Heart right ventricle (tissue), 16 donors: ENCODE data around the gene NPTXR. TPM values are rescaled to one million over a fixed set of nuclear protein-coding genes. Genes with fewer than 3 reads are reported as not detected.

Experiments used
- ATAC-seq, 8 donors: fragments of 200-7000 bp; cut with Tn5 transposase; one replicate each; pipeline ENCODE4 v1.9.1; 2020; ENCODE audit warnings: mild to moderate bottlenecking in 8 of 8, moderate library complexity in 8 of 8, moderate number of reproducible peaks in 1 of 8
- DNase-seq, 2 donors: peaks; one replicate each; pipeline ENCODE4 v3.0.0-alpha.2; 2020
- H3K27ac ChIP-seq, 10 donors: fragments of 200-600 bp; sonication (generic) in 2 of 10; one replicate each; pipeline versions ENCODE4 v1.5.0 to v1.8.0; 2020 to 2022; ENCODE audit warnings: mild to moderate bottlenecking in 3 of 10
- H3K27me3 ChIP-seq, 7 donors: fragments of 200-600 bp; one replicate each; pipeline ENCODE4 v1.8.0; 2021 to 2022; ENCODE audit warnings: mild to moderate bottlenecking in 2 of 7
- H3K36me3 ChIP-seq, 9 donors: fragments of 200-600 bp; sonication (generic) in 1 of 9; one replicate each; pipeline versions ENCODE4 v1.5.0 to v1.8.0; 2020 to 2022; ENCODE audit warnings: mild to moderate bottlenecking in 2 of 9
- H3K4me1 ChIP-seq, 9 donors: fragments of 200-600 bp; sonication (generic) in 1 of 9; one replicate each; pipeline versions ENCODE4 v1.5.0 to v1.8.0; 2020 to 2022; ENCODE audit warnings: mild to moderate bottlenecking in 4 of 9
- H3K4me3 ChIP-seq, 10 donors: fragments of 200-600 bp; sonication (generic) in 2 of 10; one replicate each; pipeline versions ENCODE4 v1.5.0 to v1.8.0; 2020 to 2022; ENCODE audit warnings: mild to moderate bottlenecking in 7 of 10, moderate library complexity in 2 of 10
- H3K9me3 ChIP-seq, 11 donors: fragments of 200-600 bp in 10 of 11; sonication (generic) in 2 of 11; one replicate each; pipeline versions ENCODE4 v1.5.0 to v1.8.0; 2013 to 2022; ENCODE audit warnings: mild to moderate bottlenecking in 2 of 11, control low read depth in 1 of 11, moderate library complexity in 1 of 11
- WGBS, 2 donors: extraction: QIAGEN DNeasy Blood & Tissue Kit; methylation state at CpG; one replicate each; pipeline ENCODE4 v1.1.7; 2013; ENCODE audit warnings: inconsistent platforms in 1 of 2; 5-methylcytosine and 5-hydroxymethylcytosine counted together
- intact Hi-C, 10 donors: fragments of 100-400 bp; cut with DNase I; formaldehyde crosslinking; loops; one replicate each; pipeline versions ENCODE4 v1.11.1 to v1.14.2; 2022
- polyA plus RNA-seq, 2 donors: library from polyadenylated mRNA; stranded (reverse); fragments of 200-250 nt; gene quantifications; one replicate each; pipeline ENCODE4 v1.2.3, GENCODE V29; 2013
- total RNA-seq, 10 donors: library from RNA; stranded (reverse); fragmentation: NEBNext Ultra II Directional in 3 of 10; extraction: Animal tissue kit (Norgen Biotek cat#: 25700) in 3 of 10; gene quantifications; one replicate each; pipeline versions ENCODE4 v1.2.1 to v1.2.4, GENCODE V29; 2021 to 2023
- TF ChIP-seq, protein P1 (sequence below), 9 donors: fragments of 200-600 bp; sonication (generic) in 2 of 9; IDR thresholded peaks; one replicate each; pipeline versions ENCODE4 v1.5.0 to v1.8.0; 2021 to 2022; ENCODE audit warnings: antibody characterized with exemption in 9 of 9, mild to moderate bottlenecking in 5 of 9, moderate library complexity in 1 of 9
- donor health status: Arrhythmogenic right ventricular cardiomyopathy.
- donor health status: ischemic (EF 13 %, LVEDD 7.1; RV severe dilation, severe dysfunction).
- donor health status: healthy with polysubstance abuse.
- donor health status: DM: no; HTN: yes; CAD: no.
- donor health status: DM: no; HTN: no; CAD: no.
- donor health status: ischemic (EF 25% LVEDD 6.9; RV normal size, moderate dysfunction).
- donor health status: ischemic (EF 25% LVEDD 5.7; RV mildly dilated, moderate dysfunction).
- donor health status: healthy.
- donor health status: DM: yes; HTN: yes; CAD: no.
- donor health status: Ischemic cardiomyopathy.
- donor health status: ischemic (EF 35%, LVEDD 5.7; RV mildly dilated, moderate dysfunction).
- donor health status: nonischemic (EF 11% LVEDD 7.7; RV severe dilation, severe dysfunction).
- donor health status: DM: yes; HTN: yes; CAD: no.
- donor health status: PGD.
- donor health status: ischemic (EF 29% LVEDD 5.4; RV normal size, mild dysfunction).
- donor health status: nonischemic (EF 23%, LVEDD 6.1; RV moderate dilation, normal function).

NPTXR gene
- total and polyA plus RNA-seq, 12 donors = 8.6 to 32.9 (median 21.4) TPM

DNA sequence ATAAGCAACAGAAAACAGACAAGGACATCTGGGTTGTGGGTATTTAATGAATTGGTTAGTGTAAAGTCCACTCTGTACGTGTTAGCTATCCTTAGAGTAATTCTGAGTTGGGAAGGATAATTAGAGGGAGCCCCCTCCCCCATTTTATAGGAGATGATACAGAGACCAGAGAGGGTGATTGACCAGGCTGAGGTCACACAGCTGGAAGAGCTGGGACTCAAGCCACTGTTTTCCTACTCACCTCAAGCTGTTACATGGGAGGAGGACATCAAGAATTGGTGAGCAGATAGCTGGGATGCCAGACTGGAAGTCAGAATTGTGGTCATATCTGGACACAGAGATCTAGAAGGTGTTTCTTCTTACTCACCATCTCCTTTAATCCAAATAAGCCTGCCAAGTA is 8.7 kb upstream of the NPTXR start:
- TF ChIP-seq, protein P1, sequence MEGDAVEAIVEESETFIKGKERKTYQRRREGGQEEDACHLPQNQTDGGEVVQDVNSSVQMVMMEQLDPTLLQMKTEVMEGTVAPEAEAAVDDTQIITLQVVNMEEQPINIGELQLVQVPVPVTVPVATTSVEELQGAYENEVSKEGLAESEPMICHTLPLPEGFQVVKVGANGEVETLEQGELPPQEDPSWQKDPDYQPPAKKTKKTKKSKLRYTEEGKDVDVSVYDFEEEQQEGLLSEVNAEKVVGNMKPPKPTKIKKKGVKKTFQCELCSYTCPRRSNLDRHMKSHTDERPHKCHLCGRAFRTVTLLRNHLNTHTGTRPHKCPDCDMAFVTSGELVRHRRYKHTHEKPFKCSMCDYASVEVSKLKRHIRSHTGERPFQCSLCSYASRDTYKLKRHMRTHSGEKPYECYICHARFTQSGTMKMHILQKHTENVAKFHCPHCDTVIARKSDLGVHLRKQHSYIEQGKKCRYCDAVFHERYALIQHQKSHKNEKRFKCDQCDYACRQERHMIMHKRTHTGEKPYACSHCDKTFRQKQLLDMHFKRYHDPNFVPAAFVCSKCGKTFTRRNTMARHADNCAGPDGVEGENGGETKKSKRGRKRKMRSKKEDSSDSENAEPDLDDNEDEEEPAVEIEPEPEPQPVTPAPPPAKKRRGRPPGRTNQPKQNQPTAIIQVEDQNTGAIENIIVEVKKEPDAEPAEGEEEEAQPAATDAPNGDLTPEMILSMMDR (IDR thresholded peaks at IDR 0.05) = no peak
- ATAC-seq (no peak), DNase-seq (no peak)
- Histone ChIP-seq H3K4me1 (no peaks in the 10 kb centered on the region), H3K9me3 (no peaks in the 10 kb centered on the region), H3K27me3 (peaks cover 0 to 7% (median 4%) of the 10 kb centered on the region in 7 donors), H3K27ac (no peak overlapping the region), H3K4me3 (no peak overlapping the region), H3K36me3 (no peaks in the 10 kb centered on the region)
- intact Hi-C loops = no loop called here
- WGBS, 2 donors = 87 to 93% methylated on average over 1 of the region's 1 CpG

DNA sequence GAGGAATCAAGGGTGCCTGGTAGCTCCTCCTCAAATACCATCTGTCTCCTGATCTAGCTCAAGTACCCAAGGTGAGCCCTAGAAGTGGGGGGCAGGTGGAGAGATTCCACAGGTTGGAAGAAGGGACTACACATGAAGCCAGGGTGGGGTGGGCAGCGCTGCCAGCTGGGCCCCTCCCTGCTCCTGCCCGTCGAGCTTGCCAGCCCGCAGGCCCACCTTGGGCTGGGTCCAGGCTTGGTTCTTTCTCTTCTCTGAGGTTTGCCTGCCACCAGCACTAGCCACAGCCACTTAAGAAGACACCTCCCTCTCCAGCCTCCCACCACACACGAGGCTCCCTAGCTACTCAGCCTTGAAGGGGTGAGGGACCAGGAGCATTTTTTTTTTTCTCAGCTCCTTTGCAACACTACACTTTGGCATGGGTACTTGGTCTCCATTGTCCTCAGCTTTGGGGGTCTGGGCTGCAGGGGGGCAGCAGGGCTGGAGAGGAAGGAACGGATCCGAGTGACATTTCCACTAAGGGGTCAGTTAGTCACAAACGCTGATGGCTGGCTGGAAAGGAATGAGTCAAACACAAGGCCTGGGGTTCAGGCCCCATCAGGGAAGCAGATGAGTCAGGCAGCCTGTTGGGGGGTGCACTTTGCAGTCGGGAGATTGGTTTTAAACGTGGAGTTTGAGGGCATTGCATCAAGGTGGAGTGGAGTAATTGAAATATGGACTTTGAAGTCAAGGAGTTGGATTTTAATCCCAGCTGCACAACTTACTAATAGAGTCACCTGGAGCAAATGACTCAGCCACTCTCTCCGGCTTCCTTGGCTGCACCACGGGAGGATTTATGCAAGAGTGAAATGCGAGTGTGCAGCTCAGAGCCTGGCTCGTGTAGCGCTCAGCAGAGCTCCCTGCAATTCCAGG is 7.4 kb upstream of the NPTXR start:
- Histone ChIP-seq H3K9me3 (no peaks in the 10 kb centered on the region), H3K27ac (no peak overlapping the region), H3K4me3 (no peak overlapping the region), H3K36me3 (no peaks in the 10 kb centered on the region), H3K27me3 (peaks cover 0 to 11% (median 5%) of the 10 kb centered on the region in 7 donors), H3K4me1 (no peaks in the 10 kb centered on the region)
- intact Hi-C loops = no loop called here
- 61 to 66% methylated on average over 15 of the region's 15 CpGs for WGBS, 2 donors
- DNase-seq (no peak), ATAC-seq (no peak)
- TF ChIP-seq, protein P1 (IDR thresholded peaks at IDR 0.05) = no peak

DNA sequence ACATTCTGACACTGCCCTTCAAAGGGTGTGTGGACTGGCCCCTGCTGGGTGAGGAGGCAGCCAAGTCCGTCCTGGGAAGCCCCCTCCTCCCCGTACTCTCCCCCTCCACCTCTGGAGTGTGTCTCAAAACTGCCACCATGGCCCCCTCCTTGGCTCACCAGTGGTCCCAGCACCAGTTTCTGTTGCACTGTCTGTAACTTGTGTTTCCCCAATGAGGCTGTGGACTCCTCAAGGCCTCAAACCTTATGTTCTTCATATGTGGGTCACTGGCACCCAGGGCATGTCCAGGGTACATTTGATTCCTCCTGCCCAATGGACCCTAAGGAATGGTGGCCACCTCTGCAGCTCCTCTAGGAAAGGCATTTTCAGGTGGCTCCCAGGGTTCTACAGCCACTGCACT is 6.6 kb upstream of the NPTXR start:
- no peaks in the 10 kb centered on the region for H3K36me3 ChIP-seq
- no peak overlapping the region for H3K4me3 ChIP-seq
- WGBS, 2 donors = 59 to 62% methylated on average over 2 of the region's 2 CpGs
- H3K27ac ChIP-seq = no peak overlapping the region
- intact Hi-C loops = no loop called here
- TF ChIP-seq, protein P1 (IDR thresholded peaks at IDR 0.05) = no peak
- DNase-seq (no peak), ATAC-seq (no peak)
- peaks cover 0 to 19% (median 5%) of the 10 kb centered on the region in 7 donors for H3K27me3 ChIP-seq
- no peaks in the 10 kb centered on the region for H3K9me3 ChIP-seq
- no peaks in the 10 kb centered on the region for H3K4me1 ChIP-seq

DNA sequence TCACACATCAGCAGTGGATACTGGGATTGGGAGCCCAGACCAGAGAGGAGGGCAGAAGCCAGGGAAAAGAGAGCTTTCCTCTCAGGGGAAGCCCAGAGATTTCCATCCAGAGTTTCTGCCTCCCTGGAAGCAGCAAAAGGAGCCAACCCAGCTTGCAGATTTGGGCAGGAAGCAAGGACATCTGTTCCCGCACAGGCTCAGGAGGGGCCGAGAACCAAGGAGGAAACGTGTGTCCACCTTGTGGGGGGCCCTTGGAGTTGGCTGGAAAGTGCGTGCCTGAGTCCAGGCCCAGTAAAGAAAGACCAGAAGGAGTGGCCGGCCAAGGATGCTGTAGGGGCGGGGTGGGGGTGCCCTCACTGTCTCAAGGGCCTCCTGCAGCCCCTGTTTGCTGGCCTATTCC is 6.0 kb upstream of the NPTXR start:
- ATAC-seq (no peak), DNase-seq (no peak)
- no peak overlapping the region for H3K4me3 ChIP-seq
- peaks cover 0 to 25% (median 5%) of the 10 kb centered on the region in 7 donors for H3K27me3 ChIP-seq
- intact Hi-C loops = loop anchor here in 1 of 10 donors (10.0 kb wide), 1 partner anchor 75 kb away; no protein-coding TSS in a partner anchor
- TF ChIP-seq, protein P1 (IDR thresholded peaks at IDR 0.05) = no peak
- no peaks in the 10 kb centered on the region for H3K9me3 ChIP-seq
- no peaks in the 10 kb centered on the region for H3K36me3 ChIP-seq
- H3K4me1 ChIP-seq = peaks cover 0 to under 1% (median 0%) of the 10 kb centered on the region in 9 donors
- WGBS, 2 donors = 57 to 70% methylated on average over 6 of the region's 6 CpGs
- no peak overlapping the region for H3K27ac ChIP-seq
